ENCODE data around the gene PLPP6. TPM values are rescaled to one million over a fixed set of nuclear protein-coding genes. Genes with fewer than 3 reads are reported as not detected.

Gene PLPP6
- polyA plus RNA-seq, 1 donor from 2014 or later: 26.3 TPM

DNA sequence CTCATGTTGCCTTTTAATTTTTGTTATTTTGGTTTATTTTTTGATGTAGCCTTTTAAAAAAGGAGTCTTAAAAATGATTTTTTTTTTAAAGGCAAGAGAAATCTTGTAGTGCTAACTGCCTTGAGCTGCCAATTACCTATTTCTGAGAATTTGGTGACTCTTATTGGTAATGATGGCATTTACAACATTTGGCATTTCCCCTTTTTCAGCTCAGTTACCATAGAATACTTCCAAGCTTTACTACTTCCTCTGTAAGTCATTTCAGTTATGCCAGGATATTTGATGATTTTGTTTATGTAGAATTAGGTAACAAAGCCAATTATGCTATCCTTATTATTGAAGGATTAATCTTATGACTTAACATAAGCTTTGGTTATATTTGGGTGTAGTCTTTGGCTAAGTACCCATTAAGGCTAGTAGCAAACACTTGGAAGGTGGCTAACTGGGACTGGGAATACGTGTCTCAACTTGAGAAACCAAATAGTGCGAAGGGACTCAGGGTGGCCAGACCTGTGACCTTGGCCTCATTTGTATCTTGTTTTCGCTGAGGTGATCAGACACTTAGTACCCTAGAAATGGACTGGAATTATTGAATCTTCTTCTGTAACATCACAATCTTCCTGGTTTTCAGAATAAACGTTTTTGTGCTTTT lies 45.0 kb downstream of the PLPP6 start:
- no peak overlapping the region for H2AFZ ChIP-seq (ENCODE audit: low read depth, low read length)
- no peak overlapping the region for H3K4me2 ChIP-seq (ENCODE audit: low read length)
- no peaks in the 10 kb centered on the region for H3K9me2 ChIP-seq (ENCODE audit: insufficient read depth, low read length)
- H3K9me3 ChIP-seq (ENCODE audit: low read length): no peaks in the 10 kb centered on the region
- no peaks in the 10 kb centered on the region for H3K27me3 ChIP-seq (ENCODE audit: insufficient read depth, low read depth, low read length)
- H3K4me3 ChIP-seq (ENCODE audit: low read length): no peak overlapping the region
- H3K27ac ChIP-seq (ENCODE audit: low read length): no peak overlapping the region
- TF ChIP-seq SMC3 (conservative IDR thresholded peaks at IDR 0.05; ENCODE audit: poor library complexity): no peak
- no peak for TF ChIP-seq EZH2 (IDR thresholded peaks at IDR 0.05; ENCODE audit: borderline replicate concordance, insufficient read depth, low read length, poor library complexity, severe bottlenecking)
- TF ChIP-seq, protein P1, sequence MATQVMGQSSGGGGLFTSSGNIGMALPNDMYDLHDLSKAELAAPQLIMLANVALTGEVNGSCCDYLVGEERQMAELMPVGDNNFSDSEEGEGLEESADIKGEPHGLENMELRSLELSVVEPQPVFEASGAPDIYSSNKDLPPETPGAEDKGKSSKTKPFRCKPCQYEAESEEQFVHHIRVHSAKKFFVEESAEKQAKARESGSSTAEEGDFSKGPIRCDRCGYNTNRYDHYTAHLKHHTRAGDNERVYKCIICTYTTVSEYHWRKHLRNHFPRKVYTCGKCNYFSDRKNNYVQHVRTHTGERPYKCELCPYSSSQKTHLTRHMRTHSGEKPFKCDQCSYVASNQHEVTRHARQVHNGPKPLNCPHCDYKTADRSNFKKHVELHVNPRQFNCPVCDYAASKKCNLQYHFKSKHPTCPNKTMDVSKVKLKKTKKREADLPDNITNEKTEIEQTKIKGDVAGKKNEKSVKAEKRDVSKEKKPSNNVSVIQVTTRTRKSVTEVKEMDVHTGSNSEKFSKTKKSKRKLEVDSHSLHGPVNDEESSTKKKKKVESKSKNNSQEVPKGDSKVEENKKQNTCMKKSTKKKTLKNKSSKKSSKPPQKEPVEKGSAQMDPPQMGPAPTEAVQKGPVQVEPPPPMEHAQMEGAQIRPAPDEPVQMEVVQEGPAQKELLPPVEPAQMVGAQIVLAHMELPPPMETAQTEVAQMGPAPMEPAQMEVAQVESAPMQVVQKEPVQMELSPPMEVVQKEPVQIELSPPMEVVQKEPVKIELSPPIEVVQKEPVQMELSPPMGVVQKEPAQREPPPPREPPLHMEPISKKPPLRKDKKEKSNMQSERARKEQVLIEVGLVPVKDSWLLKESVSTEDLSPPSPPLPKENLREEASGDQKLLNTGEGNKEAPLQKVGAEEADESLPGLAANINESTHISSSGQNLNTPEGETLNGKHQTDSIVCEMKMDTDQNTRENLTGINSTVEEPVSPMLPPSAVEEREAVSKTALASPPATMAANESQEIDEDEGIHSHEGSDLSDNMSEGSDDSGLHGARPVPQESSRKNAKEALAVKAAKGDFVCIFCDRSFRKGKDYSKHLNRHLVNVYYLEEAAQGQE (IDR thresholded peaks at IDR 0.05; ENCODE audit: borderline replicate concordance): no peak
- TF ChIP-seq EP300 (conservative IDR thresholded peaks at IDR 0.05; ENCODE audit: poor library complexity, severe bottlenecking): no peak
- TF ChIP-seq RAD21 (conservative IDR thresholded peaks at IDR 0.05): no peak
- TF ChIP-seq, protein P2, sequence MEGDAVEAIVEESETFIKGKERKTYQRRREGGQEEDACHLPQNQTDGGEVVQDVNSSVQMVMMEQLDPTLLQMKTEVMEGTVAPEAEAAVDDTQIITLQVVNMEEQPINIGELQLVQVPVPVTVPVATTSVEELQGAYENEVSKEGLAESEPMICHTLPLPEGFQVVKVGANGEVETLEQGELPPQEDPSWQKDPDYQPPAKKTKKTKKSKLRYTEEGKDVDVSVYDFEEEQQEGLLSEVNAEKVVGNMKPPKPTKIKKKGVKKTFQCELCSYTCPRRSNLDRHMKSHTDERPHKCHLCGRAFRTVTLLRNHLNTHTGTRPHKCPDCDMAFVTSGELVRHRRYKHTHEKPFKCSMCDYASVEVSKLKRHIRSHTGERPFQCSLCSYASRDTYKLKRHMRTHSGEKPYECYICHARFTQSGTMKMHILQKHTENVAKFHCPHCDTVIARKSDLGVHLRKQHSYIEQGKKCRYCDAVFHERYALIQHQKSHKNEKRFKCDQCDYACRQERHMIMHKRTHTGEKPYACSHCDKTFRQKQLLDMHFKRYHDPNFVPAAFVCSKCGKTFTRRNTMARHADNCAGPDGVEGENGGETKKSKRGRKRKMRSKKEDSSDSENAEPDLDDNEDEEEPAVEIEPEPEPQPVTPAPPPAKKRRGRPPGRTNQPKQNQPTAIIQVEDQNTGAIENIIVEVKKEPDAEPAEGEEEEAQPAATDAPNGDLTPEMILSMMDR (IDR thresholded peaks at IDR 0.05; ENCODE audit: poor library complexity, severe bottlenecking): no peak
- no peak for TF ChIP-seq POLR2AphosphoS5 (IDR thresholded peaks at IDR 0.05)
- no peak for TF ChIP-seq MXI1 (conservative IDR thresholded peaks at IDR 0.05; ENCODE audit: poor library complexity, severe bottlenecking)
- no peak for TF ChIP-seq TAF1 (IDR thresholded peaks at IDR 0.05; ENCODE audit: low read depth)
- no peaks in the 10 kb centered on the region for H3F3A ChIP-seq (ENCODE audit: insufficient read depth, low read length, poor library complexity, severe bottlenecking)
- no peaks in the 10 kb centered on the region for H3K79me2 ChIP-seq (replicated peaks; ENCODE audit: insufficient read depth, low read length)
- H3K9ac ChIP-seq (ENCODE audit: low read length): no peak overlapping the region
- peaks cover 16% of the 10 kb centered on the region for H3K36me3 ChIP-seq (ENCODE audit: insufficient read depth, low read length)
- no peaks in the 10 kb centered on the region for H4K20me1 ChIP-seq (ENCODE audit: insufficient read depth)

DNA sequence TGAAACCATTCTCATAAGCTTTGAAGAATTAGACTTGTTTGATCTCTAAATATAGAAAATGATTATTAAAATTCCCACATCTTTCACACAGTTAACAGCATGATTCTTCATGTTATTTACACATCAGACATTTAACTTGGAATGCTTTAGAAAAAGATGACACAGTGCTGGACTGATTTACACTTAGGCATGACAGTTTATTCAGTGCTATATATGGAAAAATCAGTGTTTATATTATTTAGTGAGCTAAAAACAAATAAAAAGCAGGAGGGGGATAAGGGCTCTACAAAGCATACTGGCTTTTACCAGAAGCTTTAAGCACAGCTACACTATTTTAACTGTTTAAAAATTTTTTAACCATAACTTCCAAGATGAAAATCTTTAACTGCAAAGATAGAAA lies 47.3 kb downstream of the PLPP6 start:
- H3K9ac ChIP-seq (ENCODE audit: low read length): no peak overlapping the region
- H3K9me2 ChIP-seq (ENCODE audit: insufficient read depth, low read length): no peaks in the 10 kb centered on the region
- H3K9me3 ChIP-seq (ENCODE audit: low read length): no peaks in the 10 kb centered on the region
- H3K27ac ChIP-seq (ENCODE audit: low read length): no peak overlapping the region
- H3K27me3 ChIP-seq (ENCODE audit: insufficient read depth, low read depth, low read length): no peaks in the 10 kb centered on the region
- H3K36me3 ChIP-seq (ENCODE audit: insufficient read depth, low read length): peaks cover 16% of the 10 kb centered on the region
- H3K4me2 ChIP-seq (ENCODE audit: low read length): no peak overlapping the region
- H3K79me2 ChIP-seq (replicated peaks; ENCODE audit: insufficient read depth, low read length): no peaks in the 10 kb centered on the region
- no peak overlapping the region for H2AFZ ChIP-seq (ENCODE audit: low read depth, low read length)
- TF ChIP-seq, protein P2 (IDR thresholded peaks at IDR 0.05; ENCODE audit: poor library complexity, severe bottlenecking): no peak
- TF ChIP-seq, protein P1 (IDR thresholded peaks at IDR 0.05; ENCODE audit: borderline replicate concordance): no peak
- H3F3A ChIP-seq (ENCODE audit: insufficient read depth, low read length, poor library complexity, severe bottlenecking): no peaks in the 10 kb centered on the region
- H3K4me3 ChIP-seq (ENCODE audit: low read length): no peak overlapping the region
- H4K20me1 ChIP-seq (ENCODE audit: insufficient read depth): no peaks in the 10 kb centered on the region
